Measurements from ENCODE around the gene EEF1G. TPM values are rescaled to one million over a fixed set of nuclear protein-coding genes. Genes with fewer than 3 reads are reported as not detected.

Gene EEF1G
- total and polyA plus RNA-seq, 2 of the 13 experiments (the other 11 are each of a cell fraction or from before 2014, with no cell fraction given): 1,787 to 2,144 TPM

DNA sequence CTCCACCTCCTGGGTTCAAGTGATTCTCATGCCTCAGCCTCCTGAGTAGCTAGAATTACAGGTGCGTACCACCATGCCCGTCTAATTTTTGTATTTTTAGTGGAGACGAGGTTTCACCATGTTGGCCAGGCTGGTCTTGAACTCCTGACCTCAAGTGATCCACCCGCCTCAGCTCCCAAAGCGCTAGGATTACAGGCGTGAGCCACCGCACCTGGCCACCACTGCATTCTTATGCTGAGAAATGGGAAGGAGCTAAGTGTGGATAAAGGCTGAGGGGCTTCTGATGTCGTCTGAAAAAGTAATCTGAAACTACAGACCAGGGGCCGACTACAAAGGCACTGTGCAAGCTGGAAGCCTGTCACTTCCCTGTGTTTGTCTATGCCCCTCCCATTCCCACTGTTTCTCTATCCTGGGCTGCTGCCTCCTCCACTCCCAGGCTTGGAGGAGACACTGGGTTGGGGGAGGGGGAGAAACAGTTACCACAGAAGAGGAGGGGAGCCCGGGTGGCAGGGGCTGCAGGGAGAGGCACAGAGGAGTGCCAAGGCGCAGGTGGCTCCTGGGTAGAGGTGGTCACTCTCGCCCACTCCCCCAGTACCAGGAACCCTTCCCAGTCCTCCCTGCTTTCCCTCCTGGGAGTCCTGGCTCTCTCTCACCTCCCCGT is 30.9 kb upstream of the EEF1G start:
- no TSS peak for BruUV-seq (replicated peaks)
- intact Hi-C loops (cut with micrococcal nuclease; ENCODE audit: unreplicated experiment) (no loop called here), in situ Hi-C loops (cut with HindIII; ENCODE audit: extremely low pct_ligation_motif_present, low pct_unique_long_range_greater_than_20kb) (no loop called here)
- no peak overlapping the region for H3K4me3 ChIP-seq (replicated peaks in 1 of 3; ENCODE audit: insufficient read depth in 1 of 3, low read depth in 2 of 3, low read length in 3 of 3)
- H3K9me3 ChIP-seq (ENCODE audit: low read length): no peaks in the 10 kb centered on the region
- no peaks in the 10 kb centered on the region; a peak in 1 of 5 replicates for H3K27me3 ChIP-seq (ENCODE audit: control insufficient read depth in 1 of 2, insufficient read depth in 2 of 2, low read length in 2 of 2)
- no peaks in the 10 kb centered on the region; a peak in 2 of 5 replicates for H3K36me3 ChIP-seq (replicated peaks in 1 of 2; ENCODE audit: control insufficient read depth in 1 of 2, insufficient read depth in 2 of 2, low read length in 2 of 2)
- H4K20me1 ChIP-seq (ENCODE audit: insufficient read depth, low read length): no peaks in the 10 kb centered on the region
- ChIA-PET POLR2A (interaction anchor here (1.0 to 2.0 kb wide), 4 partner anchors 13 to 237 kb away, joined by 3 to 8 read pairs (median 6); partner anchors contain the start of genes B3GAT3, C11orf98, CSKMT and TUT1), CTCF (ENCODE audit: low intra/inter-chr PET ratio, low total read pairs) (no interaction called here)
- no peak overlapping the region for H2AFZ ChIP-seq (ENCODE audit: low read length)
- H3K4me1 ChIP-seq (ENCODE audit: insufficient read depth, low read length): peaks cover 41% of the 10 kb centered on the region
- peaks cover 20% of the 10 kb centered on the region for H3K79me2 ChIP-seq (ENCODE audit: insufficient read depth, low read length)
- no peak overlapping the region for H3K27ac ChIP-seq (ENCODE audit: extremely low read length, insufficient read depth, low read length)
- H3K9ac ChIP-seq (ENCODE audit: insufficient read depth, low read depth, low read length): no peak overlapping the region
- ATAC-seq (no peak), FAIRE-seq (peak; percentile 32), DNase-seq (ENCODE audit: low spot score) (peak; percentile 62)
- WGBS (ENCODE audit: low lambda C conversion rate): 78% methylated on average over 11 of the region's 13 CpGs
- H3K4me2 ChIP-seq (ENCODE audit: low read depth, low read length): no peak overlapping the region
- TF ChIP-seq ATF7-NPFF (CRISPR knock-in tag; IDR thresholded peaks at IDR 0.05; ENCODE audit: low read depth) (no peak), ZSCAN12 (CRISPR knock-in tag; IDR thresholded peaks at IDR 0.05) (no peak), IRF2 (CRISPR knock-in tag; IDR thresholded peaks at IDR 0.05) (no peak), SAFB2 (CRISPR knock-in tag; IDR thresholded peaks at IDR 0.05; ENCODE audit: borderline replicate concordance, low read depth) (no peak), SAP130 (CRISPR knock-in tag; IDR thresholded peaks at IDR 0.05; ENCODE audit: low read depth) (0 out of 2 replicates have a peak, but pooled peaks have one; percentile 16), NR1H2 (CRISPR knock-in tag; IDR thresholded peaks at IDR 0.05; ENCODE audit: borderline replicate concordance, low read depth) (no peak), ZBTB3 (CRISPR knock-in tag; IDR thresholded peaks at IDR 0.05; ENCODE audit: borderline replicate concordance, low read depth) (no peak), SP1 (IDR thresholded peaks at IDR 0.05) (no peak), SP1 (CRISPR knock-in tag; IDR thresholded peaks at IDR 0.05) (no peak), XRCC5 (optimal IDR thresholded peaks at IDR 0.05; ENCODE audit: low read length) (no peak), SMAD3 (CRISPR knock-in tag; IDR thresholded peaks at IDR 0.05) (no peak)
- TF ChIP-seq, protein P1, sequence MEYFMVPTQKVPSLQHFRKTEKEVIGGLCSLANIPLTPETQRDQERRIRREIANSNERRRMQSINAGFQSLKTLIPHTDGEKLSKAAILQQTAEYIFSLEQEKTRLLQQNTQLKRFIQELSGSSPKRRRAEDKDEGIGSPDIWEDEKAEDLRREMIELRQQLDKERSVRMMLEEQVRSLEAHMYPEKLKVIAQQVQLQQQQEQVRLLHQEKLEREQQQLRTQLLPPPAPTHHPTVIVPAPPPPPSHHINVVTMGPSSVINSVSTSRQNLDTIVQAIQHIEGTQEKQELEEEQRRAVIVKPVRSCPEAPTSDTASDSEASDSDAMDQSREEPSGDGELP (IDR thresholded peaks at IDR 0.05; ENCODE audit: borderline replicate concordance, low read depth): no peak
- TF ChIP-seq, protein P2, sequence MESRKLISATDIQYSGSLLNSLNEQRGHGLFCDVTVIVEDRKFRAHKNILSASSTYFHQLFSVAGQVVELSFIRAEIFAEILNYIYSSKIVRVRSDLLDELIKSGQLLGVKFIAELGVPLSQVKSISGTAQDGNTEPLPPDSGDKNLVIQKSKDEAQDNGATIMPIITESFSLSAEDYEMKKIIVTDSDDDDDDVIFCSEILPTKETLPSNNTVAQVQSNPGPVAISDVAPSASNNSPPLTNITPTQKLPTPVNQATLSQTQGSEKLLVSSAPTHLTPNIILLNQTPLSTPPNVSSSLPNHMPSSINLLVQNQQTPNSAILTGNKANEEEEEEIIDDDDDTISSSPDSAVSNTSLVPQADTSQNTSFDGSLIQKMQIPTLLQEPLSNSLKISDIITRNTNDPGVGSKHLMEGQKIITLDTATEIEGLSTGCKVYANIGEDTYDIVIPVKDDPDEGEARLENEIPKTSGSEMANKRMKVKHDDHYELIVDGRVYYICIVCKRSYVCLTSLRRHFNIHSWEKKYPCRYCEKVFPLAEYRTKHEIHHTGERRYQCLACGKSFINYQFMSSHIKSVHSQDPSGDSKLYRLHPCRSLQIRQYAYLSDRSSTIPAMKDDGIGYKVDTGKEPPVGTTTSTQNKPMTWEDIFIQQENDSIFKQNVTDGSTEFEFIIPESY (CRISPR knock-in tag; IDR thresholded peaks at IDR 0.05): peak; percentile 81
- TF ChIP-seq, protein P3, sequence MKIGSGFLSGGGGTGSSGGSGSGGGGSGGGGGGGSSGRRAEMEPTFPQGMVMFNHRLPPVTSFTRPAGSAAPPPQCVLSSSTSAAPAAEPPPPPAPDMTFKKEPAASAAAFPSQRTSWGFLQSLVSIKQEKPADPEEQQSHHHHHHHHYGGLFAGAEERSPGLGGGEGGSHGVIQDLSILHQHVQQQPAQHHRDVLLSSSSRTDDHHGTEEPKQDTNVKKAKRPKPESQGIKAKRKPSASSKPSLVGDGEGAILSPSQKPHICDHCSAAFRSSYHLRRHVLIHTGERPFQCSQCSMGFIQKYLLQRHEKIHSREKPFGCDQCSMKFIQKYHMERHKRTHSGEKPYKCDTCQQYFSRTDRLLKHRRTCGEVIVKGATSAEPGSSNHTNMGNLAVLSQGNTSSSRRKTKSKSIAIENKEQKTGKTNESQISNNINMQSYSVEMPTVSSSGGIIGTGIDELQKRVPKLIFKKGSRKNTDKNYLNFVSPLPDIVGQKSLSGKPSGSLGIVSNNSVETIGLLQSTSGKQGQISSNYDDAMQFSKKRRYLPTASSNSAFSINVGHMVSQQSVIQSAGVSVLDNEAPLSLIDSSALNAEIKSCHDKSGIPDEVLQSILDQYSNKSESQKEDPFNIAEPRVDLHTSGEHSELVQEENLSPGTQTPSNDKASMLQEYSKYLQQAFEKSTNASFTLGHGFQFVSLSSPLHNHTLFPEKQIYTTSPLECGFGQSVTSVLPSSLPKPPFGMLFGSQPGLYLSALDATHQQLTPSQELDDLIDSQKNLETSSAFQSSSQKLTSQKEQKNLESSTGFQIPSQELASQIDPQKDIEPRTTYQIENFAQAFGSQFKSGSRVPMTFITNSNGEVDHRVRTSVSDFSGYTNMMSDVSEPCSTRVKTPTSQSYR (CRISPR knock-in tag; IDR thresholded peaks at IDR 0.05; ENCODE audit: borderline replicate concordance): peak; percentile 65; the same call in 1 of the 2 replicates
- TF ChIP-seq, protein P4, sequence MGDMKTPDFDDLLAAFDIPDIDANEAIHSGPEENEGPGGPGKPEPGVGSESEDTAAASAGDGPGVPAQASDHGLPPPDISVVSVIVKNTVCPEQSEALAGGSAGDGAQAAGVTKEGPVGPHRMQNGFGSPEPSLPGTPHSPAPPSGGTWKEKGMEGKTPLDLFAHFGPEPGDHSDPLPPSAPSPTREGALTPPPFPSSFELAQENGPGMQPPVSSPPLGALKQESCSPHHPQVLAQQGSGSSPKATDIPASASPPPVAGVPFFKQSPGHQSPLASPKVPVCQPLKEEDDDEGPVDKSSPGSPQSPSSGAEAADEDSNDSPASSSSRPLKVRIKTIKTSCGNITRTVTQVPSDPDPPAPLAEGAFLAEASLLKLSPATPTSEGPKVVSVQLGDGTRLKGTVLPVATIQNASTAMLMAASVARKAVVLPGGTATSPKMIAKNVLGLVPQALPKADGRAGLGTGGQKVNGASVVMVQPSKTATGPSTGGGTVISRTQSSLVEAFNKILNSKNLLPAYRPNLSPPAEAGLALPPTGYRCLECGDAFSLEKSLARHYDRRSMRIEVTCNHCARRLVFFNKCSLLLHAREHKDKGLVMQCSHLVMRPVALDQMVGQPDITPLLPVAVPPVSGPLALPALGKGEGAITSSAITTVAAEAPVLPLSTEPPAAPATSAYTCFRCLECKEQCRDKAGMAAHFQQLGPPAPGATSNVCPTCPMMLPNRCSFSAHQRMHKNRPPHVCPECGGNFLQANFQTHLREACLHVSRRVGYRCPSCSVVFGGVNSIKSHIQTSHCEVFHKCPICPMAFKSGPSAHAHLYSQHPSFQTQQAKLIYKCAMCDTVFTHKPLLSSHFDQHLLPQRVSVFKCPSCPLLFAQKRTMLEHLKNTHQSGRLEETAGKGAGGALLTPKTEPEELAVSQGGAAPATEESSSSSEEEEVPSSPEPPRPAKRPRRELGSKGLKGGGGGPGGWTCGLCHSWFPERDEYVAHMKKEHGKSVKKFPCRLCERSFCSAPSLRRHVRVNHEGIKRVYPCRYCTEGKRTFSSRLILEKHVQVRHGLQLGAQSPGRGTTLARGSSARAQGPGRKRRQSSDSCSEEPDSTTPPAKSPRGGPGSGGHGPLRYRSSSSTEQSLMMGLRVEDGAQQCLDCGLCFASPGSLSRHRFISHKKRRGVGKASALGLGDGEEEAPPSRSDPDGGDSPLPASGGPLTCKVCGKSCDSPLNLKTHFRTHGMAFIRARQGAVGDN (CRISPR knock-in tag; IDR thresholded peaks at IDR 0.05): peak; percentile 9; the same call in 1 of the 2 replicates

Data from HepG2 (cell line).